Prostate gland (tissue), 2 donors: ENCODE data around the gene ITPRID2. TPM values are rescaled to one million over a fixed set of nuclear protein-coding genes. Genes with fewer than 3 reads are reported as not detected.
A peak's percentile ranks its signal among the peaks of the same experiment; 100 is the strongest.

ENCODE experiments used
- DNase-seq: peaks from one replicate; pipeline ENCODE4 v3.0.0-alpha.2; 2019; ENCODE audit warnings: low spot score
- H3K27ac ChIP-seq, 2 donors: fragments of 200-600 bp; sonication (generic); 2 replicates each; pipeline ENCODE4 v1.5.1; 2017 to 2019
- H3K27me3 ChIP-seq: fragments of 200-600 bp; sonication (generic); replicated peaks from 2 replicates; pipeline ENCODE4 v1.5.1; 2019; ENCODE audit not compliant: insufficient read depth
- H3K36me3 ChIP-seq, 2 donors: fragments of 200-600 bp; sonication (generic); 1 replicate in 1 of 2; 2 replicates in 1 of 2; pipeline versions ENCODE4 v1.5.1 to v1.8.1; 2017 to 2019
- H3K4me1 ChIP-seq: fragments of 200-600 bp; sonication (generic); replicated peaks from 2 replicates; pipeline ENCODE4 v1.5.1; 2019
- H3K4me3 ChIP-seq, 2 donors: fragments of 200-600 bp; sonication (generic); 2 replicates each; pipeline ENCODE4 v1.5.1; 2017 to 2019
- H3K9me3 ChIP-seq: fragments of 200-600 bp; sonication (generic); 2 replicates; pipeline ENCODE4 v1.5.1; 2017
- CTCF ChIP-seq, 4 experiments: fragments of 200-600 bp in 2 of 4; fragments of 450-650 bp in 2 of 4; sonication (generic) in 2 of 4; IDR thresholded peaks; 1 replicate in 3 of 4; 2 replicates in 1 of 4; pipeline ENCODE4 v1.5.1; 2016 to 2019; ENCODE audit warnings: antibody characterized with exemption in 4 of 4, mild to moderate bottlenecking in 2 of 4, moderate library complexity in 2 of 4
- POLR2A ChIP-seq: fragments of 450-650 bp; IDR thresholded peaks from one replicate; pipeline ENCODE4 v1.6.1; 2016; ENCODE audit warnings: antibody characterized with exemption, mild to moderate bottlenecking
- POLR2AphosphoS5 ChIP-seq: sonication (generic); formaldehyde crosslinking; IDR thresholded peaks from one replicate; pipeline ENCODE4 v1.6.1; 2017; ENCODE audit warnings: antibody characterized with exemption
- WGBS: methylation state at CpG from one replicate; pipeline ENCODE4 v1.1.5; 2018; 5-methylcytosine and 5-hydroxymethylcytosine counted together
- intact Hi-C: fragments of 100-400 bp; cut with DNase I; formaldehyde crosslinking; loops from one replicate; pipeline ENCODE4 v1.14.2; 2022
- total RNA-seq, 2 donors: library from RNA; depleted of rRNA; stranded (reverse); fragments of >200 nt; gene quantifications; one replicate each; pipeline ENCODE4 v1.1.0, GENCODE V29; 2016

ITPRID2 gene
- total RNA-seq, 2 donors from 2014 or later, result 78.9 to 159 TPM

GRCh38 chr2:181910028-181910831 is 18.7 kb downstream of the ITPRID2 start:
- Histone ChIP-seq H3K4me1 (peaks cover 2% of the 10 kb centered on the region), H3K4me3 (no peak overlapping the region), H3K27ac (no peak overlapping the region), H3K36me3 (peaks cover 0 to 4% of the 10 kb centered on the region in 2 donors), H3K9me3 (no peaks in the 10 kb centered on the region), H3K27me3 (no peaks in the 10 kb centered on the region)
- 66% methylated on average over 2 of the region's 2 CpGs for WGBS
- no peak for DNase-seq
- no peak for TF ChIP-seq CTCF (IDR thresholded peaks at IDR 0.05)
- TF ChIP-seq POLR2AphosphoS5, result no peak
- no peak for TF ChIP-seq POLR2A
- intact Hi-C loops, result no loop called here

- DNase-seq, result peak; percentile 23
- Histone ChIP-seq H3K36me3 (peaks cover 8 to 12% of the 10 kb centered on the region in 2 donors), H3K9me3 (no peaks in the 10 kb centered on the region), H3K4me1 (peaks cover 2% of the 10 kb centered on the region), H3K4me3 (no peak overlapping the region), H3K27me3 (no peaks in the 10 kb centered on the region), H3K27ac (no peak overlapping the region)
- 68% methylated on average over 2 of the region's 2 CpGs for WGBS
- TF ChIP-seq POLR2AphosphoS5 (peak; percentile 20), POLR2A (no peak)
- intact Hi-C loops, result no loop called here
These were observed 20.3 kb downstream of the ITPRID2 start for GRCh38 chr2:181911830-181912229.

GRCh38 chr2:181915102-181915501 is 23.6 kb downstream of the ITPRID2 start:
- Histone ChIP-seq H3K27ac (no peak overlapping the region), H3K9me3 (no peaks in the 10 kb centered on the region), H3K4me1 (peaks cover 2% of the 10 kb centered on the region), H3K27me3 (no peaks in the 10 kb centered on the region), H3K4me3 (no peak overlapping the region), H3K36me3 (peaks cover 8 to 12% of the 10 kb centered on the region in 2 donors)
- DNase-seq, result no peak
- intact Hi-C loops, result no loop called here
- 95% methylated on average over 1 of the region's 1 CpG for WGBS
- TF ChIP-seq POLR2AphosphoS5 (no peak), CTCF (IDR thresholded peaks at IDR 0.05) (no peak), POLR2A (no peak)

- H3K4me1 ChIP-seq, result peaks cover under 1% of the 10 kb centered on the region
- H3K27me3 ChIP-seq, result no peaks in the 10 kb centered on the region
- intact Hi-C loops, result no loop called here
- H3K4me3 ChIP-seq, result no peak overlapping the region
- WGBS, result 80% methylated on average over 5 of the region's 5 CpGs
- no peak overlapping the region for H3K27ac ChIP-seq
- peaks cover 8 to 12% of the 10 kb centered on the region in 2 donors for H3K36me3 ChIP-seq
- TF ChIP-seq POLR2AphosphoS5 (no peak), POLR2A (no peak), CTCF (IDR thresholded peaks at IDR 0.05) (no peak)
- no peak for DNase-seq
- no peaks in the 10 kb centered on the region for H3K9me3 ChIP-seq
These were observed 25.5 kb downstream of the ITPRID2 start for GRCh38 chr2:181916726-181917718.

GRCh38 chr2:181918188-181918587 is 26.7 kb downstream of the ITPRID2 start:
- intact Hi-C loops, result no loop called here
- Histone ChIP-seq H3K4me1 (no peaks in the 10 kb centered on the region), H3K27ac (no peak overlapping the region), H3K9me3 (no peaks in the 10 kb centered on the region), H3K36me3 (peaks cover 8 to 12% of the 10 kb centered on the region in 2 donors), H3K27me3 (no peaks in the 10 kb centered on the region), H3K4me3 (no peak overlapping the region)
- 93% methylated on average over 5 of the region's 5 CpGs for WGBS
- no peak for DNase-seq
- TF ChIP-seq POLR2A, result no peak
- no peak for TF ChIP-seq POLR2AphosphoS5
- TF ChIP-seq CTCF (IDR thresholded peaks at IDR 0.05), result no peak
